Measurements from ENCODE around the gene TMEM252. TPM values are rescaled to one million over a fixed set of nuclear protein-coding genes. Genes with fewer than 3 reads are reported as not detected.

TMEM252 gene
- total and polyA plus RNA-seq, 2 experiments from 2014 or later = 0.76 TPM; not detected in 1

- Histone ChIP-seq H3K4me3 (no peak overlapping the region), H3K9me3 (ENCODE audit: low read depth) (no peaks in the 10 kb centered on the region), H3K36me3 (peaks cover 18% of the 10 kb centered on the region), H3K4me1 (ENCODE audit: low read depth) (peaks cover 3% of the 10 kb centered on the region), H3K27me3 (no peaks in the 10 kb centered on the region), H3K27ac (no peak overlapping the region)
- DNase-seq (ENCODE audit: low read depth in 1 of 2, low spot score in 1 of 2) = peak; percentile 19 to 58
- TF ChIP-seq, protein P1, sequence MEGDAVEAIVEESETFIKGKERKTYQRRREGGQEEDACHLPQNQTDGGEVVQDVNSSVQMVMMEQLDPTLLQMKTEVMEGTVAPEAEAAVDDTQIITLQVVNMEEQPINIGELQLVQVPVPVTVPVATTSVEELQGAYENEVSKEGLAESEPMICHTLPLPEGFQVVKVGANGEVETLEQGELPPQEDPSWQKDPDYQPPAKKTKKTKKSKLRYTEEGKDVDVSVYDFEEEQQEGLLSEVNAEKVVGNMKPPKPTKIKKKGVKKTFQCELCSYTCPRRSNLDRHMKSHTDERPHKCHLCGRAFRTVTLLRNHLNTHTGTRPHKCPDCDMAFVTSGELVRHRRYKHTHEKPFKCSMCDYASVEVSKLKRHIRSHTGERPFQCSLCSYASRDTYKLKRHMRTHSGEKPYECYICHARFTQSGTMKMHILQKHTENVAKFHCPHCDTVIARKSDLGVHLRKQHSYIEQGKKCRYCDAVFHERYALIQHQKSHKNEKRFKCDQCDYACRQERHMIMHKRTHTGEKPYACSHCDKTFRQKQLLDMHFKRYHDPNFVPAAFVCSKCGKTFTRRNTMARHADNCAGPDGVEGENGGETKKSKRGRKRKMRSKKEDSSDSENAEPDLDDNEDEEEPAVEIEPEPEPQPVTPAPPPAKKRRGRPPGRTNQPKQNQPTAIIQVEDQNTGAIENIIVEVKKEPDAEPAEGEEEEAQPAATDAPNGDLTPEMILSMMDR (IDR thresholded peaks at IDR 0.05; ENCODE audit: low read depth, low read length) = no peak
Measured at GRCh38 chr9:68530618-68531017, 10.1 kb downstream of the TMEM252 start.

GRCh38 chr9:68523367-68523936 lies 17.2 kb downstream of the TMEM252 start:
- DNase-seq (ENCODE audit: low read depth in 1 of 2, low spot score in 1 of 2) = no peak
- H3K36me3 ChIP-seq = peaks cover 5% of the 10 kb centered on the region
- no peaks in the 10 kb centered on the region for H3K27me3 ChIP-seq
- no peak overlapping the region for H3K27ac ChIP-seq
- no peak overlapping the region for H3K4me3 ChIP-seq
- no peaks in the 10 kb centered on the region for H3K9me3 ChIP-seq (ENCODE audit: low read depth)
- TF ChIP-seq, protein P1 (IDR thresholded peaks at IDR 0.05; ENCODE audit: low read depth, low read length) = no peak
- no peaks in the 10 kb centered on the region for H3K4me1 ChIP-seq (ENCODE audit: low read depth)

DNA sequence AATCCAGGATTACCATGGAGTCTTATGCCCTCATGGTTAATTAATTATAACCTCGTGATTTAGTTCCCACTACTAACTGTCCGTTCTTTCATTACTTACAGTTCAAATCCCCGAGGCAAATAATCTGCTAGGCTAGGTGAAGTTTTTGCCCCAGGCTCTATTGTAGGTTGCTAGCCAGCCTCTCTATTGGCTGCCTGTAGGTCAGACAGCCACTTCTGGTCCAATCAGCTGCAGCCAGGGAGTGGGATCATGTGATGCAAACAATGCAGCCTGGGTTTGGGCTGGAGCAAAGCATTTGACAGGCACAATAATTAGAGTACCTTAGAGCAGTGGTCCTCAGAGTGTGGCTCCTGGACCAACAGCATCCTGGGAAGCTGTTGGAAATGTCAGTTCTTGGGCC lies 17.7 kb downstream of the TMEM252 start:
- DNase-seq (ENCODE audit: low read depth in 1 of 2, low spot score in 1 of 2) = no peak
- Histone ChIP-seq H3K36me3 (peaks cover 5% of the 10 kb centered on the region), H3K4me3 (no peak overlapping the region), H3K9me3 (ENCODE audit: low read depth) (peaks cover under 1% of the 10 kb centered on the region), H3K4me1 (ENCODE audit: low read depth) (no peaks in the 10 kb centered on the region), H3K27me3 (no peaks in the 10 kb centered on the region), H3K27ac (no peak overlapping the region)
- TF ChIP-seq, protein P1 (IDR thresholded peaks at IDR 0.05; ENCODE audit: low read depth, low read length) = no peak

GRCh38 chr9:68522131-68522530 lies 18.6 kb downstream of the TMEM252 start:
- H3K9me3 ChIP-seq (ENCODE audit: low read depth) = peaks cover 3% of the 10 kb centered on the region
- no peak for DNase-seq (ENCODE audit: low read depth in 1 of 2, low spot score in 1 of 2)
- no peak overlapping the region for H3K4me3 ChIP-seq
- peaks cover 5% of the 10 kb centered on the region for H3K36me3 ChIP-seq
- TF ChIP-seq, protein P1 (IDR thresholded peaks at IDR 0.05; ENCODE audit: low read depth, low read length) = no peak
- H3K27ac ChIP-seq = no peak overlapping the region
- H3K27me3 ChIP-seq = no peaks in the 10 kb centered on the region
- H3K4me1 ChIP-seq (ENCODE audit: low read depth) = no peaks in the 10 kb centered on the region

DNA sequence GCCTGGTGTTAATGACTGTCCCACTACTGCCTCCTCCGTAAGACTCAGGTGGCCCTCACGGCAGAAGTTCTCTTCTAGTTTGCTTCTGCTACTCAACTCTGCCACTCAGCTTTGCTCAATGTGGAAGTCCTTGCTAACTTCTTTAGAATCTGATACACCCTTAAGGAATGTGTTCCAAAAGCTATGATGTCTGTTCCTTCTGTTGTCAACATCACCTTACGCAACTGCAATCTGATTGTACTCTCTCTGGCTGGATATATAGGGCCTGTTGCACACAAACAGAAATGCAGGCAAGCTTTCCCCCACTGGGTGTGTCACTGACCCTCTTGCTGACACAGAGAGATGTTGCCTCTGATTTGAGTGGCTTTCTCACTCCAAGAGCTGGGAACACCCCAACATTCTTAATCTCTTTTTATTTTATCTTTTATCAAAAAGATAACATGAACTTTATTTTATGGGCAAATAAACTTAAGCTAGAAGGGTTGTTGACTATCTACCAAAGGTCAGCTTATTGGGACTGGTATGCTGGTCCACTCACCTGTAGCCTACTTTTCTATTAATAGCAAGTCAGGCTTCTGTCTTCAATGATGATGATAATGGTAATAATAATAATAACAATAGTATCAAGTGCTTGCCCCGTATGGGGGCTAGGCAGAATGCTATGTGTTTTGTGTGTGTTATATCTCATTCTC lies 25.2 kb downstream of the TMEM252 start:
- Histone ChIP-seq H3K27me3 (no peaks in the 10 kb centered on the region), H3K27ac (no peak overlapping the region), H3K36me3 (peaks cover 15% of the 10 kb centered on the region), H3K9me3 (ENCODE audit: low read depth) (peaks cover 3% of the 10 kb centered on the region), H3K4me1 (ENCODE audit: low read depth) (peaks cover 6% of the 10 kb centered on the region), H3K4me3 (no peak overlapping the region)
- peak in 1 of 2 donors; percentile 94 for DNase-seq (ENCODE audit: low read depth in 1 of 2, low spot score in 1 of 2)
- TF ChIP-seq, protein P1 (IDR thresholded peaks at IDR 0.05; ENCODE audit: low read depth, low read length) = no peak
